SK-N-SH treated with all-trans-retinoic acid at 6 μM for 48 hours (cell line): ENCODE results near the gene RALB.

Experiments used
- CREB5 ChIP-seq: fragments of 250-450 bp; sonication (Bioruptor Pico); IDR thresholded peaks from 2 replicates; pipeline ENCODE4 v1.5.1; 2020; ENCODE audit warnings: low read depth, mild to moderate bottlenecking, moderate library complexity
- CSRNP3 ChIP-seq: fragments of 250-450 bp; sonication (Bioruptor Pico); IDR thresholded peaks from 2 replicates; pipeline ENCODE4 v1.5.1; 2021; ENCODE audit warnings: mild to moderate bottlenecking, moderate library complexity
- ISL1 ChIP-seq: fragments of 250-450 bp; sonication (Bioruptor Pico); IDR thresholded peaks from 2 replicates; pipeline ENCODE4 v2.1.2; 2022; ENCODE audit warnings: mild to moderate bottlenecking, moderate library complexity
- TSHZ2 ChIP-seq: fragments of 250-450 bp; sonication (Bioruptor Pico); IDR thresholded peaks from 2 replicates; pipeline ENCODE4 v1.5.0; 2020; ENCODE audit warnings: mild to moderate bottlenecking, moderate library complexity

GRCh38 chr2:120319686-120320317, 67.2 kb downstream of the RALB start:
- TF ChIP-seq CREB5 (CRISPR knock-in tag) (no peak), CSRNP3 (no peak), ISL1 (CRISPR knock-in tag) (no peak), TSHZ2 (CRISPR knock-in tag) (no peak)
